Central memory CD8-positive, alpha-beta T cell (primary cell): Measurements from ENCODE around the gene KRT83.
A peak's percentile ranks its signal among the peaks of the same experiment; 100 is the strongest.
"Not testable (repeated sequence)": the region's sequence is repeated elsewhere in the genome, so short reads cannot be mapped to it uniquely, and the experiment has no call there.

Source experiments
- ATAC-seq: fragments of 150-1000 bp; cut with Tn5 transposase; replicated peaks from 2 replicates; pipeline ENCODE4 v1.10.0; 2022; ENCODE audit warnings: mild to moderate bottlenecking, moderate FRiP score, moderate number of reproducible peaks; ENCODE audit not compliant: poor library complexity, severe bottlenecking; ENCODE audit errors: extremely low read depth
- DNase-seq, 2 donors: peaks; one replicate each; pipeline ENCODE4 v3.0.0; 2021; ENCODE audit warnings: low spot score in 2 of 2
- H3K27ac Mint-ChIP-seq: one replicate; pipeline ENCODE4 v1.8.0; 2022; ENCODE audit warnings: low read depth, mild to moderate bottlenecking, moderate library complexity, mixed read lengths
- H3K27me3 Mint-ChIP-seq: one replicate; pipeline ENCODE4 v1.8.0; 2022; ENCODE audit warnings: mixed read lengths
- H3K36me3 Mint-ChIP-seq: one replicate; pipeline ENCODE4 v1.8.0; 2022; ENCODE audit warnings: mild to moderate bottlenecking, moderate library complexity, mixed read lengths; ENCODE audit not compliant: insufficient read depth
- H3K4me1 Mint-ChIP-seq: one replicate; pipeline ENCODE4 v1.8.0; 2022; ENCODE audit warnings: mixed read lengths
- H3K4me3 Mint-ChIP-seq: one replicate; pipeline ENCODE4 v1.8.0; 2022; ENCODE audit warnings: mild to moderate bottlenecking, moderate library complexity, mixed read lengths
- H3K9me3 Mint-ChIP-seq: one replicate; pipeline ENCODE4 v1.8.0; 2022; ENCODE audit warnings: mixed read lengths

The KRT83 gene

GRCh38 chr12:52322069-52322468 lies 871 bp upstream of the KRT83 start:
- Mint-ChIP-seq H3K27me3 (peaks cover 71% of the 10 kb centered on the region), H3K4me3 (no peak overlapping the region), H3K36me3 (peaks cover 1% of the 10 kb centered on the region), H3K27ac (no peak overlapping the region), H3K9me3 (no peaks in the 10 kb centered on the region), H3K4me1 (peaks cover 2% of the 10 kb centered on the region)
- ATAC-seq, result no peak
- no peak for DNase-seq

DNA sequence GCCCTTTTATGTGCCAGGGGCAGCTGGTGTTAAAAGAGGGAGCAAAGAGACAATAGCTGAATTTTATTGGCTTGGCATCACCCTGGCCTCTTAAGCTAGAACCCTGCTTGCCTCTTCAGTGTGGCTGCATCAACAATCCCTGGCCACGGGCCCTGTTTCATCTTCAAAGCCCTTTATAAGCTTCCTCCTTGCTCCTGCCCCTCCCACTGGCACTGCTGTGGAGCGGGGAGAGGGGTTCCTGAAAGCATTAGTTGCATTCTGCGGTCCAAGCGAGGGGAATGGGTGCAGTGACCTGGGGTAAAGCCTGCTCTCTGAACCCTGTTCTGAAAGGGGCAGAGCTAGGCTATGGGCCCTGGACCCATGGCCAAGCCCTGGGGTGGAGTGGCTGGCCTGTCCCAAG lies 220 bp upstream of the KRT83 start:
- Mint-ChIP-seq H3K27ac (no peak overlapping the region), H3K9me3 (no peaks in the 10 kb centered on the region), H3K27me3 (peaks cover 71% of the 10 kb centered on the region), H3K36me3 (peaks cover 1% of the 10 kb centered on the region), H3K4me3 (no peak overlapping the region), H3K4me1 (no peaks in the 10 kb centered on the region)
- DNase-seq (no peak), ATAC-seq (no peak)

DNA sequence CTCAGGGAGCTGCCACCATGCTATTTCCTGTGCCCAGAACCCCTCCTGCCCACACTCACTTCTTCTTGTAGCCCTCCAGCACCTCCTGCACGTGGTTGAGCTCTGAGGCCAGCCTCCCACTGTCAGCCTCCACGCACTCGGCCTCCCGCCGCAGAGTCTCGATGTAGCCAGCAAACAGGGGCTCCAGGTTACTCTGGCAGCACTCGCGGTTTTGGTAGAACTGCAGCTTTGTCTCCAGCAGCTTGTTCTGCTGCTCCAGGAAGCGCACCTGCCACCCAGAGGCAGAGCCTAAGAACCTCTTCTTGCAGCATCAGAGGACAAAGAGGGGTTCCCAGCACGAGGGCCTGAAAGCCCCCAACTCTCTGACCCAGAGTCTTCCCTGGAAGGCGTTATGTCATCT lies 2.1 kb downstream of the KRT83 start:
- peaks cover 1% of the 10 kb centered on the region for H3K36me3 Mint-ChIP-seq
- H3K27me3 Mint-ChIP-seq, result peaks cover 57% of the 10 kb centered on the region

GRCh38 chr12:52318241-52318990 lies 2.8 kb downstream of the KRT83 start:
- H3K27ac Mint-ChIP-seq, result no peak overlapping the region
- peaks cover 57% of the 10 kb centered on the region for H3K27me3 Mint-ChIP-seq
- H3K9me3 Mint-ChIP-seq, result no peaks in the 10 kb centered on the region
- H3K4me3 Mint-ChIP-seq, result no peak overlapping the region
- DNase-seq, result no peak
- ATAC-seq, result no peak
- H3K4me1 Mint-ChIP-seq, result no peaks in the 10 kb centered on the region
- H3K36me3 Mint-ChIP-seq, result peaks cover 1% of the 10 kb centered on the region

More for the DNA sequence above, 2.1 kb downstream of the KRT83 start:
- no peaks in the 10 kb centered on the region for H3K9me3 Mint-ChIP-seq
- no peak overlapping the region for H3K4me3 Mint-ChIP-seq
- H3K27ac Mint-ChIP-seq, result no peak overlapping the region
- no peak for ATAC-seq
- H3K4me1 Mint-ChIP-seq, result no peaks in the 10 kb centered on the region
- DNase-seq, result no peak

GRCh38 chr12:52317468-52318052 lies 3.6 kb downstream of the KRT83 start:
- peaks cover 57% of the 10 kb centered on the region for H3K27me3 Mint-ChIP-seq
- no peaks in the 10 kb centered on the region for H3K9me3 Mint-ChIP-seq
- no peak overlapping the region for H3K27ac Mint-ChIP-seq
- no peaks in the 10 kb centered on the region for H3K4me1 Mint-ChIP-seq
- ATAC-seq (no peak), DNase-seq (no peak)
- H3K4me3 Mint-ChIP-seq, result no peak overlapping the region
- peaks cover 1% of the 10 kb centered on the region for H3K36me3 Mint-ChIP-seq

GRCh38 chr12:52316701-52317100 lies 4.5 kb downstream of the KRT83 start:
- ATAC-seq, result no peak
- no peak overlapping the region for H3K4me3 Mint-ChIP-seq
- DNase-seq, result no peak
- no peak overlapping the region for H3K27ac Mint-ChIP-seq
- peaks cover 57% of the 10 kb centered on the region for H3K27me3 Mint-ChIP-seq
- H3K36me3 Mint-ChIP-seq, result peaks cover 1% of the 10 kb centered on the region
- H3K4me1 Mint-ChIP-seq, result no peaks in the 10 kb centered on the region
- no peaks in the 10 kb centered on the region for H3K9me3 Mint-ChIP-seq

GRCh38 chr12:52316290-52316689 lies 4.9 kb downstream of the KRT83 start:
- no peak for ATAC-seq
- DNase-seq, result no peak
- Mint-ChIP-seq H3K27me3 (peaks cover 58% of the 10 kb centered on the region), H3K9me3 (no peaks in the 10 kb centered on the region), H3K27ac (no peak overlapping the region), H3K36me3 (peaks cover 1% of the 10 kb centered on the region), H3K4me1 (no peaks in the 10 kb centered on the region), H3K4me3 (no peak overlapping the region)

DNA sequence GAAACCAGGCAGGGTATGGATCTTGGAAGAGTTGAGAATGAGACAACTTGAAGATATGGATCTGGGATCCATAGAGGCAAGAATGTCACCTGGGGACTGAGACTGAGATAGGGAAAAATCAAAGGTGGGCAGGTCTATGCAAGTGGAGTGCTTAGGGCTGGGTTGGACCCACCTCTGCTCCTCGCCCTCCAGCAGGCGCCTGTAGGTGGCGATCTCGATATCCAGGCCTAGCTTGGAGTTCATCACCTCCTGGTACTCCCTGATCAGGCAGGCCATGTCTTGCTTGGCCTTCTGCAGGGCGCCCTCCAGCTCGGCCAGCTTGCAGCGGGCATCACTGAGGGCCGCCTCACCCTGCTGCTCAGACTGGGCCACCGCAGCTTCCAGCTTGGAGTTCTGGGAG lies 5.5 kb downstream of the KRT83 start:
- not testable (repeated sequence) for H3K27ac Mint-ChIP-seq, DNase-seq, H3K9me3 Mint-ChIP-seq, H3K4me1 Mint-ChIP-seq, ATAC-seq, H3K36me3 Mint-ChIP-seq, H3K4me3 Mint-ChIP-seq
- peaks cover 60% of the 10 kb centered on the region for H3K27me3 Mint-ChIP-seq

- Mint-ChIP-seq H3K36me3 (peaks cover 1% of the 10 kb centered on the region), H3K27ac (no peak overlapping the region), H3K9me3 (no peaks in the 10 kb centered on the region), H3K4me1 (no peaks in the 10 kb centered on the region), H3K4me3 (no peak overlapping the region), H3K27me3 (peaks cover 60% of the 10 kb centered on the region)
- ATAC-seq, result no peak
- DNase-seq, result no peak
Observed at GRCh38 chr12:52314511-52314910, 6.7 kb downstream of the KRT83 start.

DNA sequence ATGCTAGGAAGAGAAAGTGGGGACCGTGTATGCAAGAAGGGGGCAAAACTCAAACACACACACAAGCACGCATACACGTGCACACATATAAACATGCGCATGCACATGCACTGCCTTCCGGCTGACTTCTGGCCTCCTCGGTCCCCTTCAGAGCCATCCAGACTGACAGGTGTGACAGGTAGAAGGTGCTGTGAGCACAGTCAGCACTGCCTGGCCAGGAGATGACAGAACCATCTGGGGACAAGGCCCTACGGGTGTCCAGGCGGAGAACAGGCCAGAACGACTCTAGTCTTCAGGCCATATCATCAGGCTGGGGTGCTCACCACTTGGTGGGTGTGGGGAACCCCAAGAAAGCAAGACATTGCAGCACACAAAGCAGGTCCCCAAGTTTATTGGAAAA lies 7.3 kb downstream of the KRT83 start:
- Mint-ChIP-seq H3K4me3 (no peak overlapping the region), H3K27me3 (peaks cover 60% of the 10 kb centered on the region), H3K4me1 (peaks cover under 1% of the 10 kb centered on the region), H3K36me3 (peaks cover 1% of the 10 kb centered on the region), H3K9me3 (no peaks in the 10 kb centered on the region), H3K27ac (peak overlapping the region; percentile 52)
- DNase-seq (no peak), ATAC-seq (no peak)

- DNase-seq, result no peak
- no peaks in the 10 kb centered on the region for H3K9me3 Mint-ChIP-seq
- H3K36me3 Mint-ChIP-seq, result peaks cover 1% of the 10 kb centered on the region
- peaks cover 5% of the 10 kb centered on the region for H3K4me1 Mint-ChIP-seq
- H3K27me3 Mint-ChIP-seq, result peaks cover 60% of the 10 kb centered on the region
- peak overlapping the region; percentile 52 for H3K27ac Mint-ChIP-seq
- ATAC-seq, result no peak
- H3K4me3 Mint-ChIP-seq, result no peak overlapping the region
Observed at GRCh38 chr12:52313461-52313860, 7.7 kb downstream of the KRT83 start.

GRCh38 chr12:52312086-52312485 lies 9.1 kb downstream of the KRT83 start:
- H3K27ac Mint-ChIP-seq, result no peak overlapping the region
- H3K36me3 Mint-ChIP-seq, result no peaks in the 10 kb centered on the region
- peaks cover 68% of the 10 kb centered on the region for H3K27me3 Mint-ChIP-seq
- H3K4me3 Mint-ChIP-seq, result no peak overlapping the region
- no peaks in the 10 kb centered on the region for H3K9me3 Mint-ChIP-seq
- DNase-seq, result no peak
- peaks cover 10% of the 10 kb centered on the region for H3K4me1 Mint-ChIP-seq
- no peak for ATAC-seq

GRCh38 chr12:52311285-52311648 lies 9.9 kb downstream of the KRT83 start:
- Mint-ChIP-seq H3K27me3 (peaks cover 74% of the 10 kb centered on the region), H3K4me1 (peaks cover 10% of the 10 kb centered on the region), H3K9me3 (no peaks in the 10 kb centered on the region), H3K36me3 (no peaks in the 10 kb centered on the region), H3K4me3 (no peak overlapping the region), H3K27ac (no peak overlapping the region)
- DNase-seq, result no peak
- ATAC-seq, result no peak
